Activated naive CD8-positive, alpha-beta T cell treated with anti-CD3 and anti-CD28 coated beads, Interleukin-2, amount 50 U/mL, for 16 hours (primary cell): ENCODE measurements around the gene SPCS2.
"Not testable (repeated sequence)": the region's sequence is repeated elsewhere in the genome, so short reads cannot be mapped to it uniquely, and the experiment has no call there.

ENCODE experiments used
- DNase-seq: peaks from one replicate; pipeline ENCODE4 v3.0.0-alpha.2; 2020; ENCODE audit warnings: low read depth, low spot score

SPCS2 gene

DNA sequence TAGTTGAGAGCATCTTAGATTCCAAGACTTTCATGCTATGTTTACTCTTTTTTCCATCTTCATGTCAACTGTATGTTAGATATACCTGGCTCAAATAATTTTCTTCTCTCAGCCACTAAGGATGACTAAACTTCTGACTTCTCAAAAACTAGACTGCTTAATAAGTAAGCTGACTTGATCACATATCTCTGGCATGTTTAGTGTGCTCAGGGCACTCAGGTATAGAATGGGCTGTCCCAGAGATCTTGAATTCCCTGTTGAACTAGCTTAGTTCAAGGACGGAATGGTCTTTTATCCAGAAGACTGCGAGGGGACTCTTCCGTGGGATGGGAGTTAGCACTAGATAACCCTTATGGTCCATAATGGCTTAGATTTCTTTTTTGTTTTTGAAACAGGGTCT lies 52.6 kb downstream of the SPCS2 start:
- no peak for DNase-seq

DNA sequence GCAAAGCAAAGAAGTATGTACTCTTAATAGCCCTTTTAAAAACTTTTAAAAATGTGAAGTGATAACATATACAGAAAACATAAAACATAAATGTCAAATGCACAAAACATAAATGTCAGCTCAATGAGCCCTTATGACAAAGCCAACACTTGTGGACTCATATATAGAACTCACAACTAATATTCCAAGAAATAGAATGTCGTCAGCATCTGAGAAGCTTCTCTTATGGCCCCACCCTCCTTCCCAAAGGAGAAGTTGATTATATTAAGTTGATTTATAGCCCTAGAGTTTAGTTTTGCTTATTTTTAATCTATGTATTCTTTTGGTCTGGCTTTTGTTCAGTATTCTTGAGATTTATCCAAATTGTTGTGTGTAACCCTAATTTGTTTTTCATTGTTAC lies 53.5 kb downstream of the SPCS2 start:
- DNase-seq = no peak

DNA sequence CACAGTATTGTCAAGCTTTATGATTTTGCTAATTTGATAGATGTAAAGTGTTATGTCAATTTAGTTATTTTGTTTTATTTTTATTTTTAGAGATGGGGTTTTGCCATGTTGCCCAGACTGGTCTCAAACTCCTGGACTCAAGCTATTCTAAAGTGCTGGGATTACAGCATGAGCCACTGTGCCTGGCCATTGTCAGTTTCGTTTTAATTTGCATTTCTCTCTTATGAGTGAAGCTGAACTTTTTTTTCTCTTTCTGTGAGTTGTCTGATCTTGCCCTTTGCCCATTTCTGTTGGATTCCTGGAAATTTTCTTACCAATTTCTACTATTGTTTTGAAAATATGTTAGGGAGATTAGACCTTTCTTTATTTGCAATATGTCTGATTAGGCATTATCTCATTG lies 55.1 kb downstream of the SPCS2 start:
- no peak for DNase-seq

DNA sequence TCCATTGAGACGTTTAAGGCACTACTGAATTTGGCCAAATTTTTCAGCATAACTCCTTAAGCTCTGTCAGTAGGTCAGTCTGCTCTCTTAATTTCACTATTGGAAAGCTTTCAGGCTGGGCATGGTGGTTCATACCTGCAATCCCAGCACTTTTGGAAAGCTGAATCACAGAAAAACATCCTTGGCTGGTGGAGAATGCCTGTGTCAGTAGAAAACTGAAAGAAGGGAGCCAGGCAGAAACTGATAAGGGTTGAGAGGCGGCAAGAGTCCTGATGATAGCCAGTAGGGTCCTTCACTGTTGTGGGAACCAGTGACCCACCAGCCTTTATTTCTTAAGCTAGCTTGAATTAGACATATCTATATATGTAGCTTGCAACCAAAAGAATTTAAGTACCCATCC lies 62.3 kb downstream of the SPCS2 start:
- DNase-seq = no peak

DNA sequence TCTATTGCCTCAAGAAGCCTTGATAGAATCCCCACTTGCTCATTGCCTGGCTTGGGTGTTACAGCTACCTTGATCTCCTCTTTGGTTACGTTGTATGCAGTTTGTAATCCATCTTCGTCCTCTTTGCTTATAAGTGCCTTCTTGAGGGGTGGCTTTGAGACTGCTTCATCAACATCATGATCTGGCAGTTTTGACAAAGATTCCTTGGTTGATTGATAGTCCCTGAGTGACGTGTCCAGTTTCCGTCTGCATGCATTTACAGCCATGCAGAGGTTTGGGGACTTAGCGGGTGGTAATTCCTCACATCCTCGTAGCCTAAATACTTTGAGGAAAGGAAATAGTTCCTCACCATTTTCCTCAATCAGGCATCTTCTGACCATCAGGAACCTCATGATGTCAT lies 62.8 kb downstream of the SPCS2 start:
- DNase-seq = no peak

DNA sequence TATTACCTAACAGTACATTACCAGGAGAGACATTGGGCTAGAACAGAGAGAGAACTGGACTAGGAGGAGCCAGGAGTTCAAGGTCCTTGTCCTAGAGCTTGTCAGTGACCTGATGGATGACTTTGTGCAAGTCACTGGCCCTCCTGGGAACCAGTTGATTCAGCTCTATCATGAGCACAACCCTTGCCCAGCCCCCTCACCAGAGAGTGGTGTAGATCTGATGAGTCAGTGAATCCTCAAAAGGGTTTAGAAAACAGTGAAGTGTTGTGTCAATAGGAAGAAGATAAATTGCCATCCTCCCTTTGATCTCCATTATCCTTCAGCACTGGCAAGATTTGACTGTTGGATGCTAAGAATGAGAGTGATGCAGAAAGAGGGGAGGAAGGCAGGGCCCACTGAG lies 64.0 kb downstream of the SPCS2 start:
- DNase-seq = no peak

DNA sequence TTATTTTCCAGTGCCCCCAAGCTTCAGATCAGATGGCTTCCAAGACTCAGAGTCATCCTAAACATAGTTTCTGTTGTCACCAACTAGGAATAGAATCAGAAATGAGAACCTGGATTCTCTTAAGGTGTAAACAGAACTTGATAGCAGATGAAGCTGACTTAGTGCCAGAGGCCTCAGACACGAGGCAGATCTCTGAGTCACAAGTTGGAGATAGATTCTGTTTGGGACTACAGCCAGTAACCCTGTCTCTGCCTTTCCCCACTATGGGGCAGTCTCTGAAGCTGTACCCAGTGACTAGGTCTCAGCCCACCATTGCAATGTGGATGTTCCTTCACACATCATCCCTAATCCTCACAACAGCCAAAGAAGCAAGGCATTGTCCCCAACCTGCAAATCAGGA lies 65.1 kb downstream of the SPCS2 start:
- no peak for DNase-seq

DNA sequence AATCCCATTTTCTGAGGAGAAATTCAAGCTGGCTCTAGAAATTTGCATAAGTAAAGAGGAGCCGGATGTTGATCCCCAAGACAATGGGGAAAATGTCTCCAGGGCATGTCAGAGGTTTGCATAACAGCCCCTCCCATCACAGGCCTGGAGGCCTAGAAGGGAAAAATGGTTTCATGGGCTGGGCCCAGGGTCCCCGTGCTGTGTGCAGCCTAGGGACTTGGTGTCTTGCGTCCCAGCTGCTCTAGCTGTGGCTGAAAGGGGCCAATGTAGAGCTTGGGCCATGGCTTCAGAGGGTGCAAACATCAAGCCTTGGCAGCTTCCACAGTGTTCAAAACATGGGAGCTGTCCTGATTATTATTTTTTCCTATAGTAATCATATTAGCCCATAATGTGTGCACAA lies 70.1 kb downstream of the SPCS2 start:
- not testable (repeated sequence) for DNase-seq

DNA sequence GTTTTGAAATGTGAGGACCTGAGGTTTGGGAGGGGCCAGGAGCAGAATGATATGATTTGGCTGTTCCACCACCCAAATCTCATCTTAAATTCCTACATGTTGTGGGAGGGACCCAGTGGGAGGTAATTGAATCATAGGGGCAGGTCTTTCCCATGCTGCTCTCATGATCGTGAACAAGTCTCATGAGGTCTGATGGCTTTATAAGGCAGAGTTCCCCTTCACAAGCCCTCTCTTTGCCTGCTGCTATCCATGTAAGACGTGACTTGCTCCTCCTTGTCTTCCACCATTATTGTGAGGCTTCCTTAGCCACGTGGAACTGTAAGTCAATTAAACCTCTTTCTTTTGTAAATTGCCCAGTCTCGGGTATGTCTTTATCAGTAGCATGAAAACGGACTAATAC lies 71.3 kb downstream of the SPCS2 start:
- DNase-seq = not testable (repeated sequence)

DNA sequence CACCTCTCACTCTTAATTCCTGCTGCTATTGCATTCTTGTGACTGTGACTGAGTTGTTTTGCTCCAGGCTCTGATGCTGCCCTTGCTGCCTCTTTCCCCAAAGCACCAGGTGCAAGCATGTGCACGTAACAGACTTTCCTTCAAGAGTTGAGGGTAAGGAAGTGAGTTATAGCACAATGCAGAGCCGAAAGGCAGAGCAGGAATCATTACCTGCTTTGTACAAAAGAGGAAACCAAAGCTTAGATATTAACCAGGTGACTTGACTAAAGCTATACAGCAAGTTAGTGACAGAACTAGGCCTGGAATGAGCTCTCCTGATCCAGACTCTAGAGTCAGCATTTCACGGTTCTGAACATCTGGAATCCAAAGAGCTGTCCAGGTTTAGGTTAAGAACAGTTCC lies 73.2 kb downstream of the SPCS2 start:
- DNase-seq = no peak

DNA sequence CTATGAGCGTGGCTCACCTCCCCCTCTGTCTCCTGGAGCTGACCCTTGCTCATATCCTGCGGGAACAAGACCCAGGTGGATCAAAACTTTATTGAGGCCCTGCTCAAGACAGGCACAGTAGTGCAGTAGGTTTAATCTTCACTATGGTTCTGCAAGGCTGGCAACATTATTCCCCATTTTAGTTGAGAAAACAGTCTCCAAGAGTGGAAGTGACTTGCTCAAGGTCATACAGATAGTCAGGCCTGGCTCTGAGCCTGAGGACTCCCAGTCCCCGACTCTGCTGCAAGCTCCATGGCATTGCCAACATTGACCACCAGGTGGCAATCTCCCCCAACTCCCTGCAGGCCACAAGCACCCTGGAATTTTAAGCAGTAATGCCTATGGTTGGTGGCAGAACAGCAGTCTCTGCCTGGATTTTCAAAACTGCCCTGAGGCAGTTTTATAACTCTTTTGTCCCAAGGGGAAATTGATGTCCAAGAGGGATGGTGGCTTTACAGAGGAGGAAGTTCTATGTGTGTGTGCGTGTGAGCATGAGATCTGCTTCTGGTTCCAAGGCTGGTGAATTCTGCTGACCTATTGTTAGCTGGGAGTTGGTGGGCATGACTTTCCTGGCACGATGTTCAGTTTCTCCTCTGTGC lies 73.8 kb downstream of the SPCS2 start:
- peak; percentile 50 for DNase-seq

DNA sequence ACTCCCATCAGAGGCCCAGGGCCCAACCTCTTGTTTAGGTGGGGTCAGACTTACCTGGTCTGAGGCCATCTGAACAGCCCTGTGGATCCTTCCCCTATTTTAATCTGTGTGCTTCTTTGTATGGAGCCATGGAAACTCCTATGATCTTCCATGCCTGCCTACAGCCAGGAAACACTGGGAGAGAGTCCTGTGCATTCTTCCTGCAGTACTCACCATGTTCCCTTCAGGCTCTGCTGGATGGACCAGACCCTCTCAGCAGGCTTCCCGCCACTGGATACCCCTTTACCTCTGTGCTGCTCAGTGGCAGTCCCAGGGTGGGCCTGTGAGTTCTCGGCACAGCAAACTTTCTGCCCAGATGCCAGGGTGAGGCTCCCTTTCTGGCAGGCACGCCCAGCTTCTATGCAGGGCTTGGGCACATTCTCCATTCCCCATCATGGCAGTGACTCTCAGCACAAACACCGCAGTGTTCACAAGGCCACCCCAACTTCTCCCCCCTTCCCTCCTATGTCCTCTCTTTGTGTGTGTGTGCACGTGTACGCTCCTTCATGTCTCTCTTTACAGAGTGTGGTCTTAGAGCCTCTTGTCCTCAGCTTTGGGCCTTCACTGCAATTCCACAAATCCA lies 74.5 kb downstream of the SPCS2 start:
- no peak for DNase-seq

DNA sequence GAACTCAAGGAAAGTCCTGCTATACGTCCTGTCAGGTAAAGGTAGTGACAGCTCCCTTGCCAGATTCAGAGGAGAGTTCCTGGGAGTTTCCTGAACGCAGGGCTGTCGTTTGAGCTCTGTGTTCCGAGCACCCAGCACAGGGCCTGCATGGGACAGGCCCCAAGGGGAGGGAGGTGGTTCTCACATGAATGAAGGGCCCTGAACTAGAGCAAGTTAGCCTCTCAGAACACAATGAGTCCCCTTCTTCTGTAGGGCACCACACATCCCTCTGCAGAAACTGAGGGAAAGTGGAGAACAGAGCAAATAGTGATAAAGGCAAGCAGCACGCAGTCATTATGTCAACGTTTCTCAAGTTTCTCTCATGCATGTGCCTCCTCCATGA lies 75.0 kb downstream of the SPCS2 start:
- DNase-seq = no peak

DNA sequence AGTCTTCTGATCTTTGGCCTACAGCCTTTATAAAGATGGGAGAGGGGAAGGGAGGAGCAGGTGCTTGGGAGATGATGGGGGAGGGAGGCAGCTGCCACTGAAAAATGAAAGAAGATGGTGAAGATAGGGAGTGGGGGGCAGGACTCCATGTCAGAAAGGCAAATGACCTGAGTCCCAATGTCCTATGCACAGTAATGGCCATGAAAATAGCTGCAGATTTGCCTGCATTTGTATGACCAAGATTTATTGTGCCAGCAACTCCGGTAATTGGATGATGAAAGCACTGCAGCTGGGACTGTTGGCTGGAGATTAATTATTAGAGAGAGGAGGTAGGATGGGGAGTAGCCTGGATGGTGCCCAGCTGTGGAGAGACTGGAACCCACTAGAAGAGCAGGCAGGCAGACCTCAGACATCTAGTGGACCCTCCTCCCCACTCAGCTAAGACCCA lies 75.7 kb downstream of the SPCS2 start:
- DNase-seq = no peak

DNA sequence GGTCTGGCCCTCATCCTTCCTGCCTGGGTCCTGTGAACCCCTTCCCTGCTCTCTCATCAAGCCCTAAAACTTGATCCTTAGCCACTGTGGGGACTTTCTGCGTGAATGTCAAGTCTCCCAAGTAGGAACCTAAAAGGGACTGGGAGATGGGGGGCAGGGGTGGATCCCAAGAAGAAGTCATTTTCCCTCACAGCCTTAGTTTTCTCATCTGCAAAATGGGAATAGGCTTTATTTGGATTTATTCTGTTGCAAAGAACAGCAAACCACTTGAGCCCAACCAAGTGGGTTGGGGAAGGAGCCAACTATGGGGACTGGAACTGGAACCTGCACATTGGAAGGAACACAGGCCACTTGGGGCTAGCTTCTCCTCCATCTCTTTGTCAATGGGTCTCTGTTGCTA lies 76.5 kb downstream of the SPCS2 start:
- no peak for DNase-seq

DNA sequence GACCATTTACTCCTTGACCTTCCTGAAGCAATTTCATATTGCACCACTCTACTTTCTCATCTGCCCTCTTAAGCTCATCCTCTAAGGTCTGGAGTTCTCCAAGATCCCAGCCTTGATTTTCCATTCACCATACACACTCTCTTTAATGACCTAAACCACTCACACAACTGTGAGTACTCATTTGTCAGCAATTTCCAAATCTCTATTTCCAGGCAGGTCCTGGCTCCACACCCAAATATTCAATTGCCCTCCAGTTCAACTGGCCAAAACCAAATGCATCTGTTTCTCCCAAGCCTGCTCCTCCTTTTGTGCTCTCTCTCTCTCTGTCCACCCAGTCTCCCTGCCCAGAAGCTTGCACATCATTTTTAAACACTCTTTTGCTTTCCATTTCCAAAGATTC lies 79.3 kb downstream of the SPCS2 start:
- DNase-seq = no peak
